Astrocyte (in vitro differentiated cells and primary cell): ENCODE measurements around the gene CLP1.

Experiments used
- EZH2 ChIP-seq: IDR thresholded peaks from 2 replicates; pipeline ENCODE4 v1.6.1; 2012; ENCODE audit warnings: mild to moderate bottlenecking, low read length, inconsistent platforms; ENCODE audit not compliant: insufficient read depth
- TF ChIP-seq, protein P1 (sequence below): IDR thresholded peaks from 2 replicates; pipeline ENCODE4 v1.5.1; 2011; ENCODE audit warnings: low read depth, mild to moderate bottlenecking, inconsistent platforms, low read length, moderate library complexity; ENCODE audit not compliant: insufficient read depth

GRCh38 chr11:57699813-57700212 is 42.3 kb downstream of the CLP1 start:
- TF ChIP-seq, protein P1, sequence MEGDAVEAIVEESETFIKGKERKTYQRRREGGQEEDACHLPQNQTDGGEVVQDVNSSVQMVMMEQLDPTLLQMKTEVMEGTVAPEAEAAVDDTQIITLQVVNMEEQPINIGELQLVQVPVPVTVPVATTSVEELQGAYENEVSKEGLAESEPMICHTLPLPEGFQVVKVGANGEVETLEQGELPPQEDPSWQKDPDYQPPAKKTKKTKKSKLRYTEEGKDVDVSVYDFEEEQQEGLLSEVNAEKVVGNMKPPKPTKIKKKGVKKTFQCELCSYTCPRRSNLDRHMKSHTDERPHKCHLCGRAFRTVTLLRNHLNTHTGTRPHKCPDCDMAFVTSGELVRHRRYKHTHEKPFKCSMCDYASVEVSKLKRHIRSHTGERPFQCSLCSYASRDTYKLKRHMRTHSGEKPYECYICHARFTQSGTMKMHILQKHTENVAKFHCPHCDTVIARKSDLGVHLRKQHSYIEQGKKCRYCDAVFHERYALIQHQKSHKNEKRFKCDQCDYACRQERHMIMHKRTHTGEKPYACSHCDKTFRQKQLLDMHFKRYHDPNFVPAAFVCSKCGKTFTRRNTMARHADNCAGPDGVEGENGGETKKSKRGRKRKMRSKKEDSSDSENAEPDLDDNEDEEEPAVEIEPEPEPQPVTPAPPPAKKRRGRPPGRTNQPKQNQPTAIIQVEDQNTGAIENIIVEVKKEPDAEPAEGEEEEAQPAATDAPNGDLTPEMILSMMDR, result no peak
- TF ChIP-seq EZH2, result no peak
